ENCODE results near the gene HNRNPF.
A peak's percentile ranks its signal among the peaks of the same experiment; 100 is the strongest.
"Not testable (repeated sequence)": the region's sequence is repeated elsewhere in the genome, so short reads cannot be mapped to it uniquely, and the experiment has no call there.

The HNRNPF gene

GRCh38 chr10:43408710-43409384, at the start of gene HNRNPF:
Gene HNRNPF, minus strand, starts transcription at chr10:43409186. Its CDS starts 21,302 bp downstream, at chr10:43387884.
- peak; percentile 62 for DNase-seq

GRCh38 chr10:43458227-43458626, 49.2 kb upstream of the HNRNPF start:
- DNase-seq: no peak

- not testable (repeated sequence) for DNase-seq
Observed at GRCh38 chr10:43456561-43456960, 47.6 kb upstream of the HNRNPF start.

- not testable (repeated sequence) for DNase-seq
Observed at GRCh38 chr10:43454025-43454424, 45.0 kb upstream of the HNRNPF start.

GRCh38 chr10:43453266-43453831, 44.4 kb upstream of the HNRNPF start:
- no peak for DNase-seq

- peak; percentile 38 for DNase-seq
Observed at GRCh38 chr10:43452356-43452914, 43.4 kb upstream of the HNRNPF start.

GRCh38 chr10:43448742-43449141, 39.8 kb upstream of the HNRNPF start:
- DNase-seq: no peak

- DNase-seq: not testable (repeated sequence)
Observed at GRCh38 chr10:43446219-43447017, 37.4 kb upstream of the HNRNPF start.

- no peak for DNase-seq
Observed at GRCh38 chr10:43444897-43445466, 36.0 kb upstream of the HNRNPF start.

GRCh38 chr10:43444323-43444722, 35.3 kb upstream of the HNRNPF start:
- no peak for DNase-seq

GRCh38 chr10:43440463-43441134, 31.6 kb upstream of the HNRNPF start:
- DNase-seq: no peak

GRCh38 chr10:43437141-43437870, 28.3 kb upstream of the HNRNPF start:
- DNase-seq: no peak

GRCh38 chr10:43436291-43437140, 27.5 kb upstream of the HNRNPF start, which contains the start of gene ZNF487:
Gene ZNF487, plus strand, starts transcription at chr10:43437111. Its CDS starts 38,703 bp downstream, at chr10:43475814.
- DNase-seq: peak; percentile 53

GRCh38 chr10:43430926-43431663, 22.1 kb upstream of the HNRNPF start:
- DNase-seq: no peak

GRCh38 chr10:43427166-43427825, 18.3 kb upstream of the HNRNPF start:
- DNase-seq: no peak

- DNase-seq: not testable (repeated sequence)
Observed at GRCh38 chr10:43426476-43426875, 17.5 kb upstream of the HNRNPF start.

GRCh38 chr10:43424416-43424815, 15.4 kb upstream of the HNRNPF start:
- DNase-seq: no peak

GRCh38 chr10:43421944-43422343, 13.0 kb upstream of the HNRNPF start:
- not testable (repeated sequence) for DNase-seq

GRCh38 chr10:43421519-43421918, 12.5 kb upstream of the HNRNPF start:
- no peak for DNase-seq

- DNase-seq: no peak
Observed at GRCh38 chr10:43421201-43421507, 12.2 kb upstream of the HNRNPF start.

All from DMS79 (cell line).